ENCODE data around the gene FAM20C.

DNA sequence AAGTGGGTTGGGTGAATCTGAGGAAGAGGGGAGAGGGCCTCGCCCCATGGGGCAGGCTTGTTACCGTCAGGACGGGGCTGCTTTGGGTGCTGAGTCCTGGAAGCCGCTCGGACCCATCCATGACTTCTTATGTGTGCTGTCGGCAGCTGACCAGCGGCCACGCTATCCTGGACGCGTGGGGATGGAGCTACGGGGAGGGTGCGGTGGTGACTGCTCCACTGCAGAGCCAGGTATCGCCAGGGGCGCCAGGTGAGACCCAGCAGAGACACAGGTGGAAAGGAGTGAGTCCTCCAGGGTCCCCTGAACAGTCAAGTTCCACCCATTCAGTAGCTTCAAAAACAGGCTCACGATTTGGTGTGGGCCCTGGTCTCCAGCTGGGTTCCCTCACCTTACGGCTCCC lies 10.6 kb upstream of the FAM20C start:
- TF ChIP-seq, protein P1, sequence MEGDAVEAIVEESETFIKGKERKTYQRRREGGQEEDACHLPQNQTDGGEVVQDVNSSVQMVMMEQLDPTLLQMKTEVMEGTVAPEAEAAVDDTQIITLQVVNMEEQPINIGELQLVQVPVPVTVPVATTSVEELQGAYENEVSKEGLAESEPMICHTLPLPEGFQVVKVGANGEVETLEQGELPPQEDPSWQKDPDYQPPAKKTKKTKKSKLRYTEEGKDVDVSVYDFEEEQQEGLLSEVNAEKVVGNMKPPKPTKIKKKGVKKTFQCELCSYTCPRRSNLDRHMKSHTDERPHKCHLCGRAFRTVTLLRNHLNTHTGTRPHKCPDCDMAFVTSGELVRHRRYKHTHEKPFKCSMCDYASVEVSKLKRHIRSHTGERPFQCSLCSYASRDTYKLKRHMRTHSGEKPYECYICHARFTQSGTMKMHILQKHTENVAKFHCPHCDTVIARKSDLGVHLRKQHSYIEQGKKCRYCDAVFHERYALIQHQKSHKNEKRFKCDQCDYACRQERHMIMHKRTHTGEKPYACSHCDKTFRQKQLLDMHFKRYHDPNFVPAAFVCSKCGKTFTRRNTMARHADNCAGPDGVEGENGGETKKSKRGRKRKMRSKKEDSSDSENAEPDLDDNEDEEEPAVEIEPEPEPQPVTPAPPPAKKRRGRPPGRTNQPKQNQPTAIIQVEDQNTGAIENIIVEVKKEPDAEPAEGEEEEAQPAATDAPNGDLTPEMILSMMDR (conservative IDR thresholded peaks at IDR 0.05 in 1 of 2, IDR thresholded peaks at IDR 0.05 in 1 of 2; ENCODE audit: extremely low read depth in 1 of 2, insufficient read depth in 1 of 2, low read depth in 1 of 2, low read length in 2 of 2): no peak
- TF ChIP-seq EZH2 (IDR thresholded peaks at IDR 0.05; ENCODE audit: borderline replicate concordance, low read length): no peak

Measured in mammary epithelial cell (primary cell).